ENCODE data around the gene GPSM3.
"Not testable (repeated sequence)": the region's sequence is repeated elsewhere in the genome, so short reads cannot be mapped to it uniquely, and the experiment has no call there.

DNA sequence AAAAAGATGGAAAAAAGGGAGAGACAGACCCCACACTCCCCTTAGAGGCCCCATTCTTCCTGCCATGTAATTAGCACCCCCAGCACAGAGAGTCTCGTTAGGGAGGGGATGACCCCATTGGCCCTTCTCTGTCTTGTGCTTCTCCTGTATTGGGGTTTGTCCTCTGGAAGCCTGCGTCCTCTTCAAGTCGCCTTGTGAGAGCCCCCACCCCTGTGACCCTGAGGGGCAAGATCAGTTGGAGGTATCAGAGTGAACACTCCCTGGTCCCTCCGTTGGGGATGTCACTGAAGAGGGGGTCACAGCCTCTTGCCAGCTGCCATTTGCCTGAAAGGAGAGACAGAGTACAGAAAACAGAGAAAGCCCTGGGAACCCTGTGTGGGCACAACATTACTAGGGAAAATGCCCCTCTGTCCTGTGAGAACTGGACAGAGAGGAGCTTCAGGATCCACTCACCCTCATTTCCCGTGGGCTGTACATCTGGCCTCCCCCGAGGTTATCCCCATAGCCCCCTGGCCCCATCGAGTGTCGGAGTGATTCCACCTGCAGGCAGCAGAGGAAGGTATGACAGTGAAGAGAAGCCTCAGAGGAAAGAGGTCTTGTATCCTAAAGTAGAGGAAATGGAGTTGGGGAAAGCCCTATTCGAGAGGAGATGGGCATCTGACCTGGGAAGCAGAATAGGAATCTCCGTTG, 6.1 kb downstream of the GPSM3 start:
- TF ChIP-seq, protein P1, sequence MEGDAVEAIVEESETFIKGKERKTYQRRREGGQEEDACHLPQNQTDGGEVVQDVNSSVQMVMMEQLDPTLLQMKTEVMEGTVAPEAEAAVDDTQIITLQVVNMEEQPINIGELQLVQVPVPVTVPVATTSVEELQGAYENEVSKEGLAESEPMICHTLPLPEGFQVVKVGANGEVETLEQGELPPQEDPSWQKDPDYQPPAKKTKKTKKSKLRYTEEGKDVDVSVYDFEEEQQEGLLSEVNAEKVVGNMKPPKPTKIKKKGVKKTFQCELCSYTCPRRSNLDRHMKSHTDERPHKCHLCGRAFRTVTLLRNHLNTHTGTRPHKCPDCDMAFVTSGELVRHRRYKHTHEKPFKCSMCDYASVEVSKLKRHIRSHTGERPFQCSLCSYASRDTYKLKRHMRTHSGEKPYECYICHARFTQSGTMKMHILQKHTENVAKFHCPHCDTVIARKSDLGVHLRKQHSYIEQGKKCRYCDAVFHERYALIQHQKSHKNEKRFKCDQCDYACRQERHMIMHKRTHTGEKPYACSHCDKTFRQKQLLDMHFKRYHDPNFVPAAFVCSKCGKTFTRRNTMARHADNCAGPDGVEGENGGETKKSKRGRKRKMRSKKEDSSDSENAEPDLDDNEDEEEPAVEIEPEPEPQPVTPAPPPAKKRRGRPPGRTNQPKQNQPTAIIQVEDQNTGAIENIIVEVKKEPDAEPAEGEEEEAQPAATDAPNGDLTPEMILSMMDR (IDR thresholded peaks at IDR 0.05): not testable (repeated sequence)
- TF ChIP-seq POLR2A, POLR2AphosphoS5, EP300 (IDR thresholded peaks at IDR 0.05): not testable (repeated sequence)
